IPS DF 4.7 (cell line): ENCODE results near the gene OPALIN.

Source experiments
- DNase-seq: peaks from one replicate; pipeline ENCODE4 v3.0.0-alpha.2; 2013; ENCODE audit warnings: low spot score; ENCODE audit errors: extremely low read depth

Gene OPALIN

GRCh38 chr10:96358851-96359540 is at the start of gene OPALIN:
Gene OPALIN (minus strand): TSS chr10:96359002. CDS start chr10:96358896, 106 bp downstream.
- DNase-seq = no peak

GRCh38 chr10:96408201-96408600 is 49.4 kb upstream of the OPALIN start:
- no peak for DNase-seq

- DNase-seq = no peak
Measured at GRCh38 chr10:96407560-96408069, 48.8 kb upstream of the OPALIN start.

GRCh38 chr10:96406091-96406490 is 47.3 kb upstream of the OPALIN start:
- no peak for DNase-seq

GRCh38 chr10:96402417-96403305 is 43.9 kb upstream of the OPALIN start:
- no peak for DNase-seq

- DNase-seq = no peak
Measured at GRCh38 chr10:96401036-96401435, 42.2 kb upstream of the OPALIN start.

- no peak for DNase-seq
Measured at GRCh38 chr10:96400465-96400864, 41.7 kb upstream of the OPALIN start.

GRCh38 chr10:96397902-96398301 is 39.1 kb upstream of the OPALIN start:
- DNase-seq = no peak

GRCh38 chr10:96395931-96396877 is 37.4 kb upstream of the OPALIN start:
- no peak for DNase-seq

- no peak for DNase-seq
Measured at GRCh38 chr10:96390460-96390864, 31.7 kb upstream of the OPALIN start.

- DNase-seq = no peak
Measured at GRCh38 chr10:96389785-96390184, 31.0 kb upstream of the OPALIN start.

- no peak for DNase-seq
Measured at GRCh38 chr10:96387601-96388000, 28.8 kb upstream of the OPALIN start.

GRCh38 chr10:96387161-96387560 is 28.4 kb upstream of the OPALIN start:
- DNase-seq = no peak

GRCh38 chr10:96384506-96384905 is 25.7 kb upstream of the OPALIN start:
- no peak for DNase-seq

GRCh38 chr10:96380821-96381220 is 22.0 kb upstream of the OPALIN start:
- DNase-seq = no peak

GRCh38 chr10:96379758-96380157 is 21.0 kb upstream of the OPALIN start:
- no peak for DNase-seq

- no peak for DNase-seq
Measured at GRCh38 chr10:96378741-96379140, 19.9 kb upstream of the OPALIN start.

GRCh38 chr10:96377816-96378294 is 19.1 kb upstream of the OPALIN start:
- no peak for DNase-seq

- no peak for DNase-seq
Measured at GRCh38 chr10:96376483-96376882, 17.7 kb upstream of the OPALIN start.

GRCh38 chr10:96374985-96375830 is 16.4 kb upstream of the OPALIN start:
- peak; percentile 72 for DNase-seq
